ENCODE results near the gene TTC39C. TPM values are rescaled to one million over a fixed set of nuclear protein-coding genes. Genes with fewer than 3 reads are reported as not detected.

The TTC39C gene
- total RNA-seq, 1 donor from 2014 or later = 26.6 TPM

- Mint-ChIP-seq H3K27me3 (ENCODE audit: low read depth) (peaks cover 14% of the 10 kb centered on the region), H3K4me3 (no peak overlapping the region), H3K4me1 (no peaks in the 10 kb centered on the region), H3K36me3 (no peaks in the 10 kb centered on the region), H3K27ac (no peak overlapping the region), H3K9me3 (peaks cover 4% of the 10 kb centered on the region)
- no peak for DNase-seq (ENCODE audit: low spot score in 2 of 2, unreplicated experiment in 2 of 2)
- TF ChIP-seq CTCF (IDR thresholded peaks at IDR 0.05; ENCODE audit: unreplicated experiment) = no peak
Measured at GRCh38 chr18:24003903-24004640, 10.5 kb upstream of the TTC39C start.

GRCh38 chr18:24006712-24007313 is 7.7 kb upstream of the TTC39C start:
- Mint-ChIP-seq H3K27ac (no peak overlapping the region), H3K9me3 (no peaks in the 10 kb centered on the region), H3K36me3 (no peaks in the 10 kb centered on the region), H3K4me1 (no peaks in the 10 kb centered on the region), H3K27me3 (ENCODE audit: low read depth) (peaks cover 23% of the 10 kb centered on the region), H3K4me3 (no peak overlapping the region)
- no peak for TF ChIP-seq CTCF (IDR thresholded peaks at IDR 0.05; ENCODE audit: unreplicated experiment)
- no peak for DNase-seq (ENCODE audit: low spot score in 2 of 2, unreplicated experiment in 2 of 2)

- no peaks in the 10 kb centered on the region for H3K4me1 Mint-ChIP-seq
- peaks cover 33% of the 10 kb centered on the region for H3K27me3 Mint-ChIP-seq (ENCODE audit: low read depth)
- H3K4me3 Mint-ChIP-seq = no peak overlapping the region
- no peaks in the 10 kb centered on the region for H3K36me3 Mint-ChIP-seq
- DNase-seq (ENCODE audit: low spot score in 2 of 2, unreplicated experiment in 2 of 2) = no peak
- H3K27ac Mint-ChIP-seq = no peak overlapping the region
- no peak for TF ChIP-seq CTCF (IDR thresholded peaks at IDR 0.05; ENCODE audit: unreplicated experiment)
- H3K9me3 Mint-ChIP-seq = no peaks in the 10 kb centered on the region
Measured at GRCh38 chr18:24009246-24009645, 5.3 kb upstream of the TTC39C start.

GRCh38 chr18:24009651-24010333 is 4.8 kb upstream of the TTC39C start:
- no peaks in the 10 kb centered on the region for H3K36me3 Mint-ChIP-seq
- H3K9me3 Mint-ChIP-seq = no peaks in the 10 kb centered on the region
- no peak for DNase-seq (ENCODE audit: low spot score in 2 of 2, unreplicated experiment in 2 of 2)
- H3K4me1 Mint-ChIP-seq = no peaks in the 10 kb centered on the region
- H3K27ac Mint-ChIP-seq = no peak overlapping the region
- TF ChIP-seq CTCF (IDR thresholded peaks at IDR 0.05; ENCODE audit: unreplicated experiment) = no peak
- H3K27me3 Mint-ChIP-seq (ENCODE audit: low read depth) = peaks cover 33% of the 10 kb centered on the region
- H3K4me3 Mint-ChIP-seq = no peak overlapping the region

- peaks cover 5% of the 10 kb centered on the region for H3K4me1 Mint-ChIP-seq
- H3K36me3 Mint-ChIP-seq = no peaks in the 10 kb centered on the region
- no peak overlapping the region for H3K27ac Mint-ChIP-seq
- no peak for DNase-seq (ENCODE audit: low spot score in 2 of 2, unreplicated experiment in 2 of 2)
- no peak overlapping the region for H3K4me3 Mint-ChIP-seq
- no peak for TF ChIP-seq CTCF (IDR thresholded peaks at IDR 0.05; ENCODE audit: unreplicated experiment)
- no peaks in the 10 kb centered on the region for H3K9me3 Mint-ChIP-seq
- peaks cover 33% of the 10 kb centered on the region for H3K27me3 Mint-ChIP-seq (ENCODE audit: low read depth)
Measured at GRCh38 chr18:24010673-24011072, 3.9 kb upstream of the TTC39C start.
